GM19238 (cell line): ENCODE data around the gene CCDC138.

Source experiments
- DNase-seq: peaks from one replicate; pipeline ENCODE4 v3.0.0; 2011; ENCODE audit warnings: low spot score; ENCODE audit not compliant: insufficient read length

Gene CCDC138

GRCh38 chr2:108825254-108825653, 38.7 kb downstream of the CCDC138 start:
- DNase-seq: no peak

- DNase-seq: no peak
These were observed 39.2 kb downstream of the CCDC138 start for GRCh38 chr2:108825736-108826135.

GRCh38 chr2:108829578-108830310, 43.2 kb downstream of the CCDC138 start:
- no peak for DNase-seq

- DNase-seq: no peak
These were observed 46.6 kb downstream of the CCDC138 start for GRCh38 chr2:108833219-108833618.

- DNase-seq: no peak
These were observed 48.0 kb downstream of the CCDC138 start for GRCh38 chr2:108834620-108835019.

GRCh38 chr2:108835040-108835439, 48.5 kb downstream of the CCDC138 start:
- DNase-seq: no peak

GRCh38 chr2:108837198-108837597, 50.6 kb downstream of the CCDC138 start:
- no peak for DNase-seq

GRCh38 chr2:108841506-108841905, 54.9 kb downstream of the CCDC138 start:
- no peak for DNase-seq

GRCh38 chr2:108845923-108846322, 59.4 kb downstream of the CCDC138 start:
- DNase-seq: no peak

- no peak for DNase-seq
These were observed 60.4 kb downstream of the CCDC138 start for GRCh38 chr2:108847000-108847399.

- DNase-seq: no peak
These were observed 65.8 kb downstream of the CCDC138 start for GRCh38 chr2:108852375-108852774.

GRCh38 chr2:108853421-108853820, 66.8 kb downstream of the CCDC138 start:
- no peak for DNase-seq

- no peak for DNase-seq
These were observed 67.9 kb downstream of the CCDC138 start for GRCh38 chr2:108854484-108854883.

GRCh38 chr2:108855194-108855593, 68.6 kb downstream of the CCDC138 start:
- no peak for DNase-seq

- no peak for DNase-seq
These were observed 72.3 kb downstream of the CCDC138 start for GRCh38 chr2:108858894-108859293.

- DNase-seq: no peak
These were observed 79.5 kb downstream of the CCDC138 start for GRCh38 chr2:108866041-108866440.

- no peak for DNase-seq
These were observed 82.3 kb downstream of the CCDC138 start for GRCh38 chr2:108868911-108869310.

- no peak for DNase-seq
These were observed 83.0 kb downstream of the CCDC138 start for GRCh38 chr2:108869542-108869941.

GRCh38 chr2:108870069-108870644, 83.6 kb downstream of the CCDC138 start:
- DNase-seq: no peak

- DNase-seq: no peak
These were observed 90.9 kb downstream of the CCDC138 start for GRCh38 chr2:108877506-108877905.

- no peak for DNase-seq
These were observed 91.7 kb downstream of the CCDC138 start for GRCh38 chr2:108878276-108878675.

GRCh38 chr2:108884619-108885018, 98.0 kb downstream of the CCDC138 start:
- no peak for DNase-seq

GRCh38 chr2:108889907-108890306, 103.3 kb downstream of the CCDC138 start:
- DNase-seq: no peak
